MM.1S (cell line): Measurements from ENCODE around the gene DNAI2.
A peak's percentile ranks its signal among the peaks of the same experiment; 100 is the strongest.

Experiments
- EZH2 ChIP-seq: fragments of 300-600 bp; sonication (generic); optimal IDR thresholded peaks from 2 replicates; pipeline ENCODE3; 2017; ENCODE audit warnings: low read depth, mild to moderate bottlenecking, antibody characterized with exemption, low read length, mixed read lengths
- EZH2phosphoT487 ChIP-seq: fragments of 300-600 bp; sonication (generic); IDR thresholded peaks from 2 replicates; pipeline ENCODE4 v1.6.1; 2018; ENCODE audit warnings: antibody characterized with exemption, low read length
- TF ChIP-seq, protein P1 (sequence below): fragments of 300-600 bp; sonication (generic); IDR thresholded peaks from 2 replicates; pipeline ENCODE4 v1.5.1; 2016; ENCODE audit warnings: antibody characterized with exemption, low read length, mixed read lengths

DNA sequence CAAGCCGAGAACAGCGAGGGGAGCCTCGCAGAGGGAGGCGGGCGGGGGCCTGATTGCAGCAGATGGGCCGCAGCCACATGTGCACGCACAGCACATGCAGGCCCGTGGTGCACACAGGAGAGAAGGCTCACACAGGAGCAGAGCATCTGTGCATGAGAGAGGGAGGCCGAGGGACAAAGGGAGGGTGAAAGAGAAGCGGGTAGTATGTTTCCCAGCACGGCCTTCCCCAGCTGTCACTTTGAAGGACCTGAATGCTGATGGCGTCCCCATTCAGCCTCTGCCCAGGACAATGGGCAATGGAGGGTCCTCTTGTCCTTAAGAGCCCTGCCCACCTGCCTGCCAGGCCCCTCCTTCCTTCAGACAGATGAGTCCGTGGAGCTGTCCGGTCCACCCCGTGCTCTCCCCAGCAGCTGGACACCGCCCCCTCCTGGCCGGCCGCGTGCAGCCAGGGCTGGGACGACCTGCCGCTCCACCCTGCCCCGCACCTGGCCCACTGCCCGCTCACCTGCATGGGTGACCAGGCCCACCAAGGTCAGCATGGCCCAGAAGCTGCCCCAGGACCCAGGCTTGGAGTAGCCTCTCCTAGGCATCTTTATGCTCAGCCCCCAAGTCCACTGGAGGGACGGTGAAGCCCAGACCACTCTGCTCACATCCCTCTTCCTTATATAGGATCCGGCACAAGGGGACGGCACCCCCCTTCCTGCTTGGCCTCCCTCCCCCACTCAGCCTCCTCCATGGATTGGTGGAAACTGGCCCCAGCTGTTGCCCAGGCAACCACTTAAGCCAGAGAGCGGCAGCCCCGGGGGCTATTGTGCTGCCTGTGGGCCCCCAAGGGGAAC lies 87.4 kb downstream of the DNAI2 start, which contains the start of gene BTBD17:
- TF ChIP-seq, protein P1, sequence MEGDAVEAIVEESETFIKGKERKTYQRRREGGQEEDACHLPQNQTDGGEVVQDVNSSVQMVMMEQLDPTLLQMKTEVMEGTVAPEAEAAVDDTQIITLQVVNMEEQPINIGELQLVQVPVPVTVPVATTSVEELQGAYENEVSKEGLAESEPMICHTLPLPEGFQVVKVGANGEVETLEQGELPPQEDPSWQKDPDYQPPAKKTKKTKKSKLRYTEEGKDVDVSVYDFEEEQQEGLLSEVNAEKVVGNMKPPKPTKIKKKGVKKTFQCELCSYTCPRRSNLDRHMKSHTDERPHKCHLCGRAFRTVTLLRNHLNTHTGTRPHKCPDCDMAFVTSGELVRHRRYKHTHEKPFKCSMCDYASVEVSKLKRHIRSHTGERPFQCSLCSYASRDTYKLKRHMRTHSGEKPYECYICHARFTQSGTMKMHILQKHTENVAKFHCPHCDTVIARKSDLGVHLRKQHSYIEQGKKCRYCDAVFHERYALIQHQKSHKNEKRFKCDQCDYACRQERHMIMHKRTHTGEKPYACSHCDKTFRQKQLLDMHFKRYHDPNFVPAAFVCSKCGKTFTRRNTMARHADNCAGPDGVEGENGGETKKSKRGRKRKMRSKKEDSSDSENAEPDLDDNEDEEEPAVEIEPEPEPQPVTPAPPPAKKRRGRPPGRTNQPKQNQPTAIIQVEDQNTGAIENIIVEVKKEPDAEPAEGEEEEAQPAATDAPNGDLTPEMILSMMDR: peak; percentile 51
- TF ChIP-seq EZH2 (no peak), EZH2phosphoT487 (no peak)
